Stomach (tissue), 4 donors: ENCODE results near the gene GOLGA2.

Source experiments
- CTCF ChIP-seq, 7 experiments: fragments of 450-650 bp in 4 of 7; fragments of 200-600 bp in 3 of 7; sonication (generic) in 3 of 7; IDR thresholded peaks; one replicate each; pipeline ENCODE4 v1.5.1; 2016 to 2019; ENCODE audit warnings: antibody characterized with exemption in 7 of 7, control low read depth in 2 of 7, mild to moderate bottlenecking in 1 of 7
- POLR2A ChIP-seq, 4 donors: fragments of 450-650 bp; IDR thresholded peaks; one replicate each; pipeline ENCODE4 v1.6.1; 2016; ENCODE audit warnings: antibody characterized with exemption in 4 of 4, control low read depth in 2 of 4, mild to moderate bottlenecking in 1 of 4, moderate library complexity in 1 of 4

- TF ChIP-seq POLR2A (IDR thresholded peaks at IDR 0.05) = no peak
- no peak for TF ChIP-seq CTCF (IDR thresholded peaks at IDR 0.05)
These were observed 48.6 kb upstream of the GOLGA2 start for GRCh38 chr9:128324401-128324800.
